C4-2B (cell line): Measurements from ENCODE around the gene FMNL3.

Source experiments
- CTCF ChIP-seq: fragments of 450-650 bp; conservative IDR thresholded peaks from 2 replicates; pipeline ENCODE4 v1.5.1; 2017; ENCODE audit warnings: mild to moderate bottlenecking
- ZFX ChIP-seq: fragments of 450-650 bp; IDR thresholded peaks from 2 replicates; pipeline ENCODE4 v1.6.1; 2017

GRCh38 chr12:49641748-49642369 lies 65.3 kb downstream of the FMNL3 start:
- TF ChIP-seq CTCF: no peak
- no peak for TF ChIP-seq ZFX
